ENCODE results near the gene PLEKHG5. TPM values are rescaled to one million over a fixed set of nuclear protein-coding genes. Genes with fewer than 3 reads are reported as not detected.

Gene PLEKHG5
- polyA plus RNA-seq, 2 of the 4 experiments (the other 2 are of a cell fraction), result 0.84 to 3.1 TPM

DNA sequence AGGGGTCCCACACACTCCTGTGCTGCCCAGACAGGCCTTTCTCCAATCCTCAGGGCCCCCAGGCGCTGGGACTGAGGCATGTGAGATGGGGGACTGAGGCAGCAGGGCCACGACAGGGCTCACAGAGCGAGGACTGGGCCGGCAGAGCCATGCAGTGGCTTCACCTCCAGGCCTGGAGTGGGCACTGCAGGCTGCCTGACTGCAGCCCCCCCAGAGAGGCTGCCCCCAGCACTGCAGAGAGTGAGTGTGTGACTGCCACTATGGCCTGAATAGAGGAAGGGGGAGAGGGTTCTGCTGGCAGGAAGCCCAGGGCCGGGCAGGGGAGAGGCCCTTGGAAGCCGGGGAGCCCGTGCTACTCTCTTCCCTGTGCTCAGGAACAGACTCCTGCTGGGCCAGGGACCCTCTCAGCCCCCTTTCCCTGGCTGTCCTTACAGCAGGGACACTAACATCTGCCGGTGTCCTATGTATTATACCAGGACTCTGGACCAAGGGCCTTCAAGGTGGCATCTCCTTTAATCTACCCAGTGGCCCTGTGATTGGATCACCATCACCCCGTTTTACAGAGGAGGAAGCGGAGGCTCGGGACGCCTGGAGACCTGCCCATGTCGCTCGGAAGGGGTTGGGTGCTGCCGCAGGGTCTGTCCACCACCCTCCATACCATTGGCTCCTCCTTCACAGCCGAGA lies 20.2 kb upstream of the PLEKHG5 start:
- no peak for ATAC-seq
- TF ChIP-seq ZC3H11A (IDR thresholded peaks at IDR 0.05) (no peak), FOXS1 (CRISPR knock-in tag; IDR thresholded peaks at IDR 0.05) (no peak), PHF8 (IDR thresholded peaks at IDR 0.05; ENCODE audit: borderline replicate concordance, low read depth) (no peak), JUN (IDR thresholded peaks at IDR 0.05) (no peak), BHLHE40 (IDR thresholded peaks at IDR 0.05; ENCODE audit: low read depth, low read length) (no peak), GATA3 (IDR thresholded peaks at IDR 0.05; ENCODE audit: borderline replicate concordance) (no peak), TFCP2L1 (CRISPR knock-in tag; IDR thresholded peaks at IDR 0.05) (no peak)
- TF ChIP-seq, protein P1, sequence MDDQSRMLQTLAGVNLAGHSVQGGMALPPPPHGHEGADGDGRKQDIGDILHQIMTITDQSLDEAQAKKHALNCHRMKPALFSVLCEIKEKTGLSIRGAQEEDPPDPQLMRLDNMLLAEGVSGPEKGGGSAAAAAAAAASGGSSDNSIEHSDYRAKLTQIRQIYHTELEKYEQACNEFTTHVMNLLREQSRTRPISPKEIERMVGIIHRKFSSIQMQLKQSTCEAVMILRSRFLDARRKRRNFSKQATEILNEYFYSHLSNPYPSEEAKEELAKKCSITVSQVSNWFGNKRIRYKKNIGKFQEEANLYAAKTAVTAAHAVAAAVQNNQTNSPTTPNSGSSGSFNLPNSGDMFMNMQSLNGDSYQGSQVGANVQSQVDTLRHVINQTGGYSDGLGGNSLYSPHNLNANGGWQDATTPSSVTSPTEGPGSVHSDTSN (IDR thresholded peaks at IDR 0.05), result no peak
- 86% methylated on average over 5 of the region's 16 CpGs for WGBS (ENCODE audit: missing lambda C conversion rate)
- no peak for DNase-seq (ENCODE audit: low read depth in 1 of 2, low spot score in 1 of 2)
- Histone ChIP-seq H3K9me3 (no peaks in the 10 kb centered on the region), H3K27ac (no peak overlapping the region), H3K4me3 (no peak overlapping the region), H3K4me1 (no peaks in the 10 kb centered on the region), H3K4me2 (no peak overlapping the region)
- ChIA-PET POLR2A (no interaction called here), CTCF (interaction anchor here (2.6 to 3.9 kb wide), 2 partner anchors 12 to 22 kb away, joined by 11 to 12 read pairs; no protein-coding TSS in a partner anchor)
- FAIRE-seq, result no peak

DNA sequence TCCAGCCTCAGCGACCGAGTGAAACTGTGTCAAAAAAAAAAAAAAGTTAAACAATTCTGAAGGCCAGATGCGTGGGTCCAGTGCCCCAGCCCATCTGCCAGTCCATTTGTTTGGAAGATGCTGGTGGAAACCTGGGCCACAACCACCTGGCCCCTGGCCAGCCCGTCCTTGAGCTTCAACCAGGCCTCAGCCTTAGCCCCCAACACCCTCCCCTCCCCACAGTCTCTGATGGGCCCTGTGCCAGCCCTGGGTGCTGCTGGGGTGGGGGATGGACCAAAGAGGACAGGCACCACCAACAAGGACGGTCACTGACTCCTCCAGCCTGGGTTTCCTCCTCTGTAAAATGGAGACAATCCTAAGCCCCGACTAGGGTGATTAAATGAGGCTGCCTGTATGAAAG lies 19.6 kb upstream of the PLEKHG5 start:
- no peak overlapping the region for H3K27ac ChIP-seq
- no peak for FAIRE-seq
- POLR2A ChIA-PET, result no interaction called here
- DNase-seq (ENCODE audit: low read depth in 1 of 2, low spot score in 1 of 2), result no peak
- 77% methylated on average over 5 of the region's 6 CpGs for WGBS (ENCODE audit: missing lambda C conversion rate)
- no peaks in the 10 kb centered on the region for H3K4me1 ChIP-seq
- no peak for TF ChIP-seq FOXS1 (CRISPR knock-in tag; IDR thresholded peaks at IDR 0.05)
- no peak for TF ChIP-seq MAFK (IDR thresholded peaks at IDR 0.05; ENCODE audit: partially characterized antibody)
- TF ChIP-seq CBX8 (IDR thresholded peaks at IDR 0.05), result no peak
- TF ChIP-seq RAD21 (conservative IDR thresholded peaks at IDR 0.05 in 1 of 2, IDR thresholded peaks at IDR 0.05 in 1 of 2), result no peak
- TF ChIP-seq, protein P1 (IDR thresholded peaks at IDR 0.05), result no peak
- no peak for TF ChIP-seq SMC3 (IDR thresholded peaks at IDR 0.05)
- no peak for TF ChIP-seq ZSCAN20 (CRISPR knock-in tag; IDR thresholded peaks at IDR 0.05)
- TF ChIP-seq, protein P2, sequence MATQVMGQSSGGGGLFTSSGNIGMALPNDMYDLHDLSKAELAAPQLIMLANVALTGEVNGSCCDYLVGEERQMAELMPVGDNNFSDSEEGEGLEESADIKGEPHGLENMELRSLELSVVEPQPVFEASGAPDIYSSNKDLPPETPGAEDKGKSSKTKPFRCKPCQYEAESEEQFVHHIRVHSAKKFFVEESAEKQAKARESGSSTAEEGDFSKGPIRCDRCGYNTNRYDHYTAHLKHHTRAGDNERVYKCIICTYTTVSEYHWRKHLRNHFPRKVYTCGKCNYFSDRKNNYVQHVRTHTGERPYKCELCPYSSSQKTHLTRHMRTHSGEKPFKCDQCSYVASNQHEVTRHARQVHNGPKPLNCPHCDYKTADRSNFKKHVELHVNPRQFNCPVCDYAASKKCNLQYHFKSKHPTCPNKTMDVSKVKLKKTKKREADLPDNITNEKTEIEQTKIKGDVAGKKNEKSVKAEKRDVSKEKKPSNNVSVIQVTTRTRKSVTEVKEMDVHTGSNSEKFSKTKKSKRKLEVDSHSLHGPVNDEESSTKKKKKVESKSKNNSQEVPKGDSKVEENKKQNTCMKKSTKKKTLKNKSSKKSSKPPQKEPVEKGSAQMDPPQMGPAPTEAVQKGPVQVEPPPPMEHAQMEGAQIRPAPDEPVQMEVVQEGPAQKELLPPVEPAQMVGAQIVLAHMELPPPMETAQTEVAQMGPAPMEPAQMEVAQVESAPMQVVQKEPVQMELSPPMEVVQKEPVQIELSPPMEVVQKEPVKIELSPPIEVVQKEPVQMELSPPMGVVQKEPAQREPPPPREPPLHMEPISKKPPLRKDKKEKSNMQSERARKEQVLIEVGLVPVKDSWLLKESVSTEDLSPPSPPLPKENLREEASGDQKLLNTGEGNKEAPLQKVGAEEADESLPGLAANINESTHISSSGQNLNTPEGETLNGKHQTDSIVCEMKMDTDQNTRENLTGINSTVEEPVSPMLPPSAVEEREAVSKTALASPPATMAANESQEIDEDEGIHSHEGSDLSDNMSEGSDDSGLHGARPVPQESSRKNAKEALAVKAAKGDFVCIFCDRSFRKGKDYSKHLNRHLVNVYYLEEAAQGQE (IDR thresholded peaks at IDR 0.05), result no peak
- no peak for TF ChIP-seq ZC3H11A (IDR thresholded peaks at IDR 0.05)
- no peak for TF ChIP-seq KDM5A (IDR thresholded peaks at IDR 0.05)
- TF ChIP-seq HOXB13 (CRISPR knock-in tag; IDR thresholded peaks at IDR 0.05; ENCODE audit: low read depth), result no peak
- CTCF ChIA-PET, result interaction anchor here (2.6 kb wide), 1 partner anchor 22 kb away, joined by 12 read pairs; no protein-coding TSS in a partner anchor
- H3K4me2 ChIP-seq, result no peak overlapping the region
- ATAC-seq, result no peak
- H3K4me3 ChIP-seq, result no peak overlapping the region
- H3K9me3 ChIP-seq, result no peaks in the 10 kb centered on the region

DNA sequence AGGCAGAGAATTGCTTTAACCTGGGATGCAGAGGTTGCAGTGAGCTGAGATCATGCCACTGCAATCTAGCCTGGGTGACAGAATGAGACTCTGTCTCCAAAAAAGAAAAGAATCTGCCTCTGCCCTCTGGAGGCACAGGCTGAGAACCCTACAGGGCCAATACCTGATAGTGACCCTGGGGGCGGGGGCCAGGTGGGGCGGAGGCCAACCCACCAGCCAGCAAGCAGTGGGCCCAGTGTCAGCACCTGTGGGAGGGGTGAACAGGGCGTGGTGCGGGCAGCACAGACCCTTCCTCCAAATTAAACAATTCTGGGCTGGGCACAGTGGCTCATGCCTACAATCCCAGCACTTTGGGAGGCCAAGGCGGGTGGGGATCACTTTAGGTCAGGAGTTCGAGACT lies 19.0 kb upstream of the PLEKHG5 start:
- DNase-seq (ENCODE audit: low read depth in 1 of 2, low spot score in 1 of 2) (no peak), ATAC-seq (no peak), FAIRE-seq (no peak)
- CTCF ChIA-PET, result interaction anchor here (2.6 kb wide), 1 partner anchor 21 kb away, joined by 12 read pairs; no protein-coding TSS in a partner anchor
- POLR2A ChIA-PET, result no interaction called here
- TF ChIP-seq RAD21 (conservative IDR thresholded peaks at IDR 0.05 in 1 of 2, IDR thresholded peaks at IDR 0.05 in 1 of 2), result no peak
- TF ChIP-seq RCOR1 (IDR thresholded peaks at IDR 0.05; ENCODE audit: low read depth, low read length), result no peak
- no peak for TF ChIP-seq EP300 (IDR thresholded peaks at IDR 0.05)
- no peak for TF ChIP-seq CEBPB (IDR thresholded peaks at IDR 0.05)
- TF ChIP-seq EHMT2 (IDR thresholded peaks at IDR 0.05; ENCODE audit: low read depth), result no peak
- no peak for TF ChIP-seq RNF2 (IDR thresholded peaks at IDR 0.05; ENCODE audit: borderline replicate concordance, low read depth)
- H3K27ac ChIP-seq, result no peak overlapping the region
- 97% methylated on average over 4 of the region's 6 CpGs for WGBS (ENCODE audit: missing lambda C conversion rate)
- H3K4me1 ChIP-seq, result no peaks in the 10 kb centered on the region
- H3K4me3 ChIP-seq, result no peak overlapping the region
- H3K4me2 ChIP-seq, result no peak overlapping the region
- H3K9me3 ChIP-seq, result no peaks in the 10 kb centered on the region
